ENCODE measurements around the gene MED12L.
A peak's percentile ranks its signal among the peaks of the same experiment; 100 is the strongest.

The MED12L gene

GRCh38 chr3:151400341-151400740 lies 314.9 kb downstream of the MED12L start:
- no peak overlapping the region for H3K4me3 ChIP-seq (ENCODE audit: low read depth, low read length)
- no peak for TF ChIP-seq CTCF (IDR thresholded peaks at IDR 0.05; ENCODE audit: borderline replicate concordance, insufficient read depth, low read depth, low read length)

GRCh38 chr3:151402349-151402748 lies 316.9 kb downstream of the MED12L start:
- TF ChIP-seq CTCF (IDR thresholded peaks at IDR 0.05; ENCODE audit: borderline replicate concordance, insufficient read depth, low read depth, low read length), result no peak
- no peak overlapping the region for H3K4me3 ChIP-seq (ENCODE audit: low read depth, low read length)

- TF ChIP-seq CTCF (IDR thresholded peaks at IDR 0.05; ENCODE audit: borderline replicate concordance, insufficient read depth, low read depth, low read length), result no peak
- H3K4me3 ChIP-seq (ENCODE audit: low read depth, low read length), result no peak overlapping the region
Observed at GRCh38 chr3:151403246-151403645, 317.8 kb downstream of the MED12L start.

GRCh38 chr3:151404316-151404715 lies 318.9 kb downstream of the MED12L start:
- H3K4me3 ChIP-seq (ENCODE audit: low read depth, low read length), result no peak overlapping the region
- no peak for TF ChIP-seq CTCF (IDR thresholded peaks at IDR 0.05; ENCODE audit: borderline replicate concordance, insufficient read depth, low read depth, low read length)

GRCh38 chr3:151407928-151408327 lies 322.5 kb downstream of the MED12L start:
- TF ChIP-seq CTCF (IDR thresholded peaks at IDR 0.05; ENCODE audit: borderline replicate concordance, insufficient read depth, low read depth, low read length), result no peak
- no peak overlapping the region for H3K4me3 ChIP-seq (ENCODE audit: low read depth, low read length)

- no peak for TF ChIP-seq CTCF (IDR thresholded peaks at IDR 0.05; ENCODE audit: borderline replicate concordance, insufficient read depth, low read depth, low read length)
Observed at GRCh38 chr3:151410891-151411559, 325.6 kb downstream of the MED12L start.

GRCh38 chr3:151412989-151413388 lies 327.5 kb downstream of the MED12L start:
- TF ChIP-seq CTCF (IDR thresholded peaks at IDR 0.05; ENCODE audit: borderline replicate concordance, insufficient read depth, low read depth, low read length), result peak; percentile 1; the same call in 1 of the 2 replicates
- no peak overlapping the region for H3K4me3 ChIP-seq (ENCODE audit: low read depth, low read length)

More at GRCh38 chr3:151410891-151411559, 325.6 kb downstream of the MED12L start:
- no peak overlapping the region for H3K4me3 ChIP-seq (ENCODE audit: low read depth, low read length)
